Measurements from ENCODE around the gene VTI1B.
A peak's percentile ranks its signal among the peaks of the same experiment; 100 is the strongest.

VTI1B gene

DNA sequence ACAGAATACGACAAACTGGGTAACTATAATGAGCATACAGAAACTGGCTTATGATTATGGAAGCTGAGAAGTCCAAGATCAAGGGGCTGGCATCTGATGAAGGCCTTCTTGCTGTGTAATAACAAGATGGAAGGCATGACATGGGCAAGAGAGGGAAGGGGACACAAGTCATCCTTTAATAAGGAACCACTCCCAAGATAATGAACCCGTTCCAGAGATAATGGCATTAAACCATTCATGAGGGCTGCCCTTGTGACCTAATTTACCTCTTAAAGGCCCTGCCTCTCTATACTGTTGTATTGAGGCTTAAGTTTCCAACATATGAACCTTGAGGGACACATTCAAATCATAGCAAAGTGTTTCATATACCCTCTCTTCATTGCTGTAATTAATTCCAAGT, 4.6 kb upstream of the VTI1B start:
- no peak for DNase-seq (ENCODE audit: low read depth)

DNA sequence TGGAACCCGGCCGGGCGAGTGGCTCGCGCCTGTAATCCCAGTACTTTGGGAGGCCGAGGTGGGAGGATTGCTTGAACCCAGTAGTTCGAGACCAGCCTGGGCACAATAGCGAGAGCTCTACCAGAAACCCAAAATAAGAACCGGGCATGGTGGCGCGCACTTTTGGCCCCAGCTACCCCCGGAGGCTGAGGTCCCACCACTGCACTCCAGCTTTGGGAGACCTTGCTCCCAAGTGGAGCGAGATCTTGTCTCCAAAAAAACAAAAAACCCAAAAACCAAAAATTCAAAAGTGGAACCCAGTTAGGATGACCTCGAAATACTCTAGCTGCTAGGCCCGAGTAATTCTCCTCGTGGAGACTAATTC, 769 bp upstream of the VTI1B start:
- no peak for DNase-seq (ENCODE audit: low read depth)

DNA sequence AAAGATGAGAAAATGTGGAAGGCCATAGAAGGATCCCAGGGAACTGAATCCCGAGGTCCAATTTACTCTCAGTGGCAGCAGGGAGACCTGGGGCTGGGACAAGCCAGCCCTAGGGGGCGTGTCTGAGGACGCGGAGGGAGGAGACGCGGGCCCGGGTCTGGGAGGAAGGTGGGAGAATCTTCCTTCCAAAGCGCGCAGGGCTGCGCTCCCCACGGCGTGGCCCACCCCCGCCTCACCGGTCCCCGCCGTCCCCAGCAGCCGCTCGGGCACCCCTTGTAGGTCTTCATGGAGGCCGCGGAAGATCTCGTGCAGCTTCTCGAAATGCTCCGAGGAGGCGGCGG, 323 bp downstream of the VTI1B start:
- DNase-seq (ENCODE audit: low read depth) = peak; percentile 32

DNA sequence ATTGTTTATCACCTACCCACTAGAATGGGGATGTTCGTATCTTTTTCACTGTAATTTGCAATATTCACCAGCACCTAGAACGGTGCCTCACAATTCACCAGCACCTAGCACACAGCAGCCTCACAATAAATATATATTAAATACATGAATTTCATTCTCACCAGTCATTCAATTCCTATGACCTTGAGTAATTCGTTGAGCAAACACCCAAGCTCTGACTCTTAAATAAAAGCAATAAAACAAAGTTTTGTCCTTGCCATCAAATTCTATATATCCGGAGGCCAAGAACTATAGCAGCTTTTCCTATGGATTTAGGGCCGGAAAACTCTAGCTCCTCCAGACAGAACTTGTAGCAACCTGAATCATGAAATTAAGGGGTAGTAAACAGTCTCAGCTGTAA, 981 bp downstream of the VTI1B start:
- no peak for DNase-seq (ENCODE audit: low read depth)

DNA sequence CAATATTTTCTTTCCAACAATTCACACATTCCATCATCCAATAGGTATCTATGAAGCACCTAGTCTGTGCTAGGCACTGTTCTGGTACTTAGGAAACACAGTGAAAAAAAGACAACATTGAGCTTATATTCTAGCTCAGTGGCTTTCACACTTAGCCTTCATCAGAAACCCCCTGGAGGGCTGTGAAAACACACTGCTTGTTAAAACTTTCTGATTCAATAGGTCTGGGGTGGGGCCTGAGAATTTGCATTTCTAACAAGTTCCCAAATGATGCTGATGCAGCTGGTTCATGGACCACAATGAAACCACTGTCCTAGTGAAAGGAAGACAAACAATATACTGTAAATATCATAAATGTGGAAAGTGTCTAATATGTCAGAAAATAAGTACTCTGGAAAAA, 5.9 kb downstream of the VTI1B start:
- DNase-seq (ENCODE audit: low read depth) = no peak

DNA sequence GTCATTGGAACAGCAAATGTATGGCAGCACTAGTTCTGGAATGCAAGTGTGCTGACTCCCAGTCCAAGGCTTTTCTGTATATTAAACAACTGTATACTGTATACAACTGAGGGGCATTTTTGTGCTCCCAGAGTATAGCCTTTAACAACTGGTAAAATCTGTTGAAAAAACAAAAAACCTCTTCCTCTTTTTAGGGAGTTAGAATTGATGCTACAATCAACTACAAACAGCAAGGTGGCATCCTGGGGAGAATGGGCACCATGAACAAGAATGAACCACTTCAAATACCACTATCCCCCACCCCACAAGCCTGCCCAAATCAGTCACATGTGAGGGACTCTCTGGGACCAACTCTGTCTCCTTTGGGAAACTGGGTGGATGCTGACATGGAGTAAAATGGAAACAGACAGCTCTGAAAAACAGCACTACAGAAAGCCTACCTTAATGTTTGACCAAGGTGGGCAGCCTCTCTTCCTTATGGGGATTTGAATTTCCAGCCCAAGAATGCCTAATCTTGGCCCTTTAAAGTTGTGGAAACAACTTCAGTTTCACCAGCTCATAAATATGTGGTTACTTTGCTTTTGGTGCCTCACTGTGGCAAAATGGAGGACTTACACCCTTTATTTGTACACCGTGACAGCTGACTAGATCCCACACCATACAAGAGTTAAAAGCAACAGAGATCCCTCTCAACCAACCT, 7.5 kb downstream of the VTI1B start:
- no peak for DNase-seq (ENCODE audit: low read depth)

DNA sequence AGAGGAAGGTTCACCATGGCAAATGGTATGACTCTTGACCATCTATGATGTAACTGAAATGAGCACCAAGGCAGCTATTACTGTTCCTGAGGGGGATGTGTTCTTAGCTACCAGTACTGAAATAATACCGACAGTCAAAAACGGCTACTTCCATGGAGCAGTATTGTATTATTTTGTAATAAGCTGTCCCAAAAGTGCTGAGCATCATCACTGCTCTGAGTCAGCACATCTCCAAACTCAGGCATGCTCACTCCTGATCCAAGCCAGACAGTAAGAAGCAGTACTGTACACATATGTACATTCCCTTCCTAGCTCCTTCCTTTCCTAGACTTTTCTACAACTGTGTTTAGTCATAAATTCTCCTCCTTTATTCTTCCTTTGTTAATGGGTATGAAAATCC, 8.6 kb downstream of the VTI1B start:
- no peak for DNase-seq (ENCODE audit: low read depth)

DNA sequence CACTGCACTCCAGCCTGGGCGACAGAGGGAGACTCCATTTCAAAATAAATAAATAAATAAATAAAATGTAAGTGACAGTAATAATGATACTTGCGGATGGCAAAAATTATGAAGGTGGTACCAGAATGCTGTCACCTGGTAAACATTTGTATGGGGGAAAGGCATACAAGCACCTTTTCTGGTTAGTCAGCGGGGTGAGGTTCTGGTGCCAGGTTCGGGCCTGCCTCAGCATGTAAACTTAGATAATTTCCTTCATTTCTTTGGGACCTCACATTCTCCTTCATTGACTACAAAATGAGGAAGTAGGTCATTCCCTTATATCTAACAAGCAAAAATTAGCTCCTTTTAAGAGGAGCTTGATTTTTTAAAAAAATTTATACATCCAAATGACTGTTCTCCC, 10.8 kb downstream of the VTI1B start:
- DNase-seq (ENCODE audit: low read depth) = no peak

DNA sequence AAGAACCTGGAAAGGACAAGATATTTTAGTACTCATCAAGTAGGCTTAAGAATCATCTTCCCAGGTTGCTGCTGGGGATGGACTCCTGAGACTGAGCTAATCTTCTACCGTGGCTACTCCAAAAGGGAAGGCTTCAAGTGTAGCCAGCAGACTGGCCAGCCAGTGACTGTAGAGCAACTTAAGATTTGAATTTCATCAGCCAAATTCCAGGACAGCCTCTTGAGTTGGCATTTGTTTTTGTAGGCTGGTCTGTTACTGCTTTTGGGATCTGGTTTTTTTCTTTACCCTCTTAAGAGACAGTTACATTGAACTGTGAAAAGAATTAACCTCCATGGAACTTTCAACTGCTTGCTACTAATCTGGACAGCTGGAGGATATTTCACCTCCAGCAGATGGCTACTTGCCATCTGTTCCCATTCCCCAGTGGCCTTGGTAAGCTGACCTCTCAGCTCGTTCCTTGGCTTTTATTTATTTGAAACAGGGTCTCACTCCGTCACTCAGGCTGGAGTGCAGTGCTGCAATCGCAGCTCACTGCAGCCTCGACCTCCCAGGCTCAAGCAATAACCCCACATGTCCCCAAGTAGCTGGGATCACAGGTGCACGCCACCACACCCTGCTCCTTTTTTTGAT, 20.7 kb downstream of the VTI1B start:
- DNase-seq (ENCODE audit: low read depth) = no peak

DNA sequence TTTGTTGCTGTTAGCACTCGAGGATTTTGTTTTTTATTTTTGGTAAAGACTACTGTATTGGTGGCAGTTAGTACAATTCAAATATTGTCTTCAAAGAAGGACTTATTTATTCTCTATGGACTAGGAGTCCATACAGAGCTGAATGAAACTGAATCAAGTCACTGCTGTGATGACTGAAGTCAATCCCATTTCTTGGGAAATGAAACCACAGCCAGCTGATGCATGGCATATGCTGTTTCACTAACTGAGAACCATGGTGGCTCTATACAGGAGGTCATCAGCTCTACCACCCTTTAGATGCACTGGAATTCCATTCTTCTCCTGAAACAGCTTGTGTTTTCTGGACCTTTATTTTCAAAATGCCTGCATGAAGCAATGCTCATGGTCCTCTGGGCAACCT, 22.2 kb downstream of the VTI1B start:
- no peak for DNase-seq (ENCODE audit: low read depth)

DNA sequence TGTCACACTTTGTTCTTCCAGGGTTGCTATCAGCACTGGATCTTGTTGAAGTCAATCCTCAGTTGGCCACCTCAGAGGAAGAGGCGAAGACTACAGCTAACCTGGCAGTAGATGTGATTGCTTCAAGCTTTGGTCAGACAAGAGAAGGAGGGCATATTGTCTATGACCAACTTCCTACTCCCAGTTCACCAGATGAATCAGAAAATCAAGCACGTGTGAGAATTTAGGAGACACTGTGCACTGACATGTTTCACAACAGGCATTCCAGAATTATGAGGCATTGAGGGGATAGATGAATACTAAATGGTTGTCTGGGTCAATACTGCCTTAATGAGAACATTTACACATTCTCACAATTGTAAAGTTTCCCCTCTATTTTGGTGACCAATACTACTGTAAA, 23.7 kb downstream of the VTI1B start:
- DNase-seq (ENCODE audit: low read depth) = no peak

DNA sequence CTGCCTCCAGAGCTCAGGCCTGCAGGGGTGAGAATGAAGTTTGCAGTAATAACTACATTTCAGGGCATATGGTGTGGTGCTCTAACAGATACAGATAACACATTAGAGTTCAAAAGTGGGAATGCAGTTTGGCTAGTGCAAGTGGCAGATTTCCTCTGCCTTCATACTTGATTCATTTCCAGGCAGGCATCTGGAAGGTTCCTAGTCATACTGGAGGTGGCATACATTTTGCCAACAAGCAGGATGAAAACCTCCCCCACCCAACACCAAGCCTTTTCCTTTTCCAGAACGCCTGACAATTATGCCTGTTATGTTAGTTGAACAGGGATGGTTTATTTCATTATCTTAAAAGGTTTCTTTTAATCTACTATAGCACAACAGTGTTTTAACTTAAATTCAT, 24.3 kb downstream of the VTI1B start:
- DNase-seq (ENCODE audit: low read depth) = no peak

DNA sequence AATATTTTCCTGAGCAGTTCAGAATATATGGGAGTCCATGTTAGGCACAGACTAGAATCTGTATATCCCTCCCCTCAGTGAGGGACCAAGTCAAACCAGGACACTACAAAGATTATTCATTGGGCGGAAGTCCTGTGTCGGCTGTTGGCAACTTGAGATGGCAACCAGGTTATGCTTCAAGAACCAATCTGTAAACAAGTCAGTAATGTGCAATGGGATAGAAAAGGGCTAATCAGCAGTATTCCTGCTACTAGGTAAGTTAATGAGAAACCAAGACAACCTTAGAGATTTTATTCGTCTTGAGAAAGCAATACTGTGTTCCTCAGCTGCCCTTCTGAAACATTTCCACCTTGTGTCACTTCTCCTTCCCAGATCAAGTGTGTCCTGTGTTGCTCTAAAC, 28.3 kb downstream of the VTI1B start:
- no peak for DNase-seq (ENCODE audit: low read depth)

DNA sequence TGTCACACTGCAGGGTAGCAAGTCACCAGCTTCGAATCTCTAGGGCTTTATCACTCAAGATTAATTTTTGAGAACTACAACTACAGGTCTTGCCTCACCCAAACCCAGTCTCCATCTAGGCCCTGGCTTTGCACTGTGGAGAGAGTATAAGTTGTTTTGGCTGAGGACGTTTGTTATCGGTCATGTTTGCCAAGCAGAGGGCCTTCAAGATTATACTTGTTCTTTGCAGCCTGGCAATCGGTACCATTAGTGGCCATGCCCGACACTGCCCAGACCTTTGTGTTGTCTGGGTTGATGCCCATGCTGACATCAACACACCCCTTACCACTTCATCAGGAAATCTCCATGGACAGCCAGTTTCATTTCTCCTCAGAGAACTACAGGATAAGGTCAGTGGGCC, 29.0 kb downstream of the VTI1B start:
- no peak for DNase-seq (ENCODE audit: low read depth)

DNA sequence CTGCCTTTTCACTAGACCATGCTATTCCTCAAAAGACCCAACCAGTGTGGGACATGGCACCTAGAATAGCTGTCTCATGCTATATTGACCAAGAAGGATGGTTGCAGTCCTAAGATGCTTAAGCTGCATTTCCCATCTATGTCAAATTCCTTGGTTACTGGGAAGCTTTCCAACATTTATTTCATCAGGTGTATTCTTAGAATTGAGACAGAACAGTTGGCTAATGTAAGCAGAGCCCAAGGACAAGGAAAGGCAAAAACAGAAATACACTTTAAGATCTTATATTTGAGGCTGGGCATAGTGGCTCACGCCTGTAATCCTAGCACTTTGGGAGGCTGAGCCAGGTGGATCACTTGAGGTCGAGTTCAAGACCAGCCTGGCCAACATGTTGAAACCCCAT, 30.0 kb downstream of the VTI1B start:
- DNase-seq (ENCODE audit: low read depth) = no peak

DNA sequence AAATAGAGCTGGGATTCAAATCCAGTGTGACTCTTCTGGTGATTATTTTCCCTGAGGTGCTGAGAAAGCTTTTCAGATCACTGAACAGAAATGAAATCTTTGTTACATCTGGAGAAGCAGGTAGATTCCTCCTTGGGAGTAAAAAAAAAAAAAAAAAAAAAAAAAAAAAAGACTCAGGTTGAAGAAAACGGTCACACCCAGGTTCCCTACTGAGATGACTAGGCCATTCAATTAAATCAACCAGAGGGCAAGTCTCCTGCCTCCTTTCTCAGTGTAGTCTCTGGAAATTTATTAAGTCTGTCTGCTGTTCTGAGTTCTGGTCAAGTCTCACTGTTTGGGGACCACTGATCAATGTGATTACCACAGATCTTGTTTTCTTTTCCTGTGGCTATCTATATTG, 30.7 kb downstream of the VTI1B start:
- no peak for DNase-seq (ENCODE audit: low read depth)

DNA sequence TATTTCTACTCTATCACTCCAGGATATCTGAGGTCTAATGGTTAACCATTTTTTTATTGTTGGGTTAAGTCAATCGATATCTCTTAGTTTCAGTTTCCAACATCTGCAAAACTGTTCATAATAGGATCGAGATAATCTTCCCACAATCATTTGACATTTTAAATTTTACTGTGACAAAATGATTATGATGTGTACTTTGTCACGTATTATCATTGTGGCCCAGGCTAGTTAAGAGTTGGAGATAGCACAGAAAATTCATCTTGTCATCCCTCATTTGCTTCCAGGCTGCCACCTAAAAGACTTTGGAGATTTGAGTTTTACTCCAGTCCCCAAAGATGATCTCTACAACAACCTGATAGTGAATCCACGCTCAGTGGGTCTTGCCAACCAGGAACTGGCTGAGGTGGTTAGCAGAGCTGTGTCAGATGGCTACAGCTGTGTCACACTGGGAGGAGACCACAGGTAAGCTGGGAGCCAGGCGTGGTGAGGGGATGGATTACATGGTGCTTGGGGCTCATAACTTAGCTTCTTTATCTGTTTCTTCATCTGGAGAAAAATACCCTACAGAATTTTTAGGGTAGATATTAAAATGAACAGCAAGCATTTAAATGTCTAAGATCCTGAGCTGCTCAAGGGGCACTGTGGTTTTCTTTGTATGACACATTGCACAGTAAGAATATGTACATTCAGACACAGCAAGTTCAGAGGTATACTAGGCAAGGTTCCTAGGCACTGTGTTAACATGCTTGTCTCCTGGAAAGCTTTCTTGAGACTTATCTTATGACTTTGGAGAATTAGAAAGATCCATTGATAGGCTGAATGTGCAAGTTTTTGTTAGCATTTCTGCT, 32.3 kb downstream of the VTI1B start:
- no peak for DNase-seq (ENCODE audit: low read depth)

DNA sequence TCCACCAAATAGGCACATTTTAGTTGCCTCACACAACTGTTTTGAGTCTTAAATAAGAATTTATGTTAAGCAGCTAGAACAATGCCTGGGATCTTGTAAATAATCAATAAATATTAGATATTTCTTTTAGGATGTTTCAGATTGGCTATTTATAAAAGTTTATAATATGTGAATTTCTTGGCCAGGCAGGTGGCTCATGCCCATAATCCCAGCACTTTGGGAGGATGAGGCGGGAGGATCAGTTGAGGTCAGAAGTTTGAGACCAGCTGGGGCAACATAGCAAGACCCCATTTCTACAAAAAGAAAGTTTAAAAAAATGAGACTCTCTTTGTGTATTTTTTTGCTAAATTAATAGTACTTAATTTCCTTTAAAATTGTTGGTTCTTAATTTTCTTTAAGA, 33.0 kb downstream of the VTI1B start:
- DNase-seq (ENCODE audit: low read depth) = no peak

DNA sequence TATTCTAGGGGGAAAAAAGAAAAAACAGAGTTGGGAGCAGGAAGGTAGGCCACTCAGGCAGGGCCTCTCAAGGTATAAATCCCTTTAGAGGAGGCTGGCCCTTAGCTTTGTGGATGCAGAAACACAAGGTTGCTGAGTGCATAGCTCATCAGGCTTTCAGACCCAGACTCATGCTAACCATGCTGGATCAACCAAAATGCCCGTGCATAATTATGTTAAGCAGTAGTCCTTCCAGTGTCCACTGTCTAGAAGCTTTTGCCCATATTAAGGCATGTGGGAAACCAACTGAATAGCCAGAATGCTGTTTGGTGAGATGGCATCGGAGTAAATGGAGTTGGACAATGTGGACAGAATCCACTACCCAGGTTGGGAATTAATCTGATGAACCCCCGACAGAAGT, 35.8 kb downstream of the VTI1B start:
- no peak for DNase-seq (ENCODE audit: low read depth)

DNA sequence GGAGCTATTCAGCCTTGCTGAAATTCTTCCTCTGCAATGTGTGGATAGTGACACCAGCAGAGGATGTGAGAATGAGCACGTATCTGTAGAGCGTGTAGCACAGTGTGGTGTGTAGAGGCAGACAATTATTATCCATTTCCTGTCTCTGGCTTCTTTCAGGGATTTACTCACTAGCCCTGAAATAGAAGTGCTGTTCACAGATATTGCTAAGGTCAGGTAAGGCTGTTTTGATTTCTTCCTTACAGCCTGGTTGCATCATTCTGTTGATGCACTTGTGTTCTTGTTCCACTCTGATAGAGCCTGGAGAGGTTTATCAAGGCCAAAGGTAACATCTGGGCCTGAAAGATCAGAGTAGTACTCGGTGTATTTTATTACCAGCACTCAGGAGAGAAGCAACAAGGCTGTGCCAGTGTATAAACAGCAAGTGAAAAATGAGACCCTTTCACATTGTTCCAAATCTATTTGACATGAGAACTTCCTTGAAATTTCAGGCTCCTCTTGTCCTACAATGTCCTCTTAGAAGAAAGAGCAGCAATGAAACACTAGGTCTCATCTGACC, 38.0 kb downstream of the VTI1B start:
- no peak for DNase-seq (ENCODE audit: low read depth)

DNA sequence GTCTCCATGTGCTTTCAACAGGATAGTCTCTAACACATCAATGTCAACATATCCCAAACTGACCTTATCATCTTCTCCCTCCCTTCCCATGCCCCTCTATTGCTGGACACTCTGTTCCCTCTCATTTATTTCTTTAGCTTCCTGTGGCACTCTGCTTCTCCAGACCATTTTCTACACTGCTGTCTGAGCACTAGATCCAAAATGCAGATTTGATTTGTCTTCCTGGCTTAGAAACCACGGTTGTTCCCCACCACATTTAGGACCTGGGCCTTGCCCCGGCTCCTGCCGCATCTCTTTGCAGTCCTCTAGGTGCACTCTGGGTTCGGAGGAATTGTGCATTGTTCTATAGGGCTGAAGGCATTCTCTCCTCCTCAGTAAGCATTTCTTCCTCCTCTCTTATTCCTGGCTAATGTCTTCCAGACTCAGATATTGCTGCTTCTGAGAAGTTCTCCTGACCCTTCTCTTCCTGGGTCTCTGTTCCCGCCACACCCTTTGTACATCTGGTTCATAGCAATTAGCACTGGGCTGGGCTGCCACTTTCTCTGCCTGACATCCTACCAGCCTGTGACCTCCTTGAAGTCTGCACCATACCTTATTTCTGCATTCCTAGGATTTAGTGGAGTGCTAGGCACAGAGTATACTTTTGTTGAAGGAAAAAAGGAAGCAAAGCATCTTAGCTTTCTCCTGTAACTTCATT, 40.8 kb downstream of the VTI1B start:
- DNase-seq (ENCODE audit: low read depth) = no peak

DNA sequence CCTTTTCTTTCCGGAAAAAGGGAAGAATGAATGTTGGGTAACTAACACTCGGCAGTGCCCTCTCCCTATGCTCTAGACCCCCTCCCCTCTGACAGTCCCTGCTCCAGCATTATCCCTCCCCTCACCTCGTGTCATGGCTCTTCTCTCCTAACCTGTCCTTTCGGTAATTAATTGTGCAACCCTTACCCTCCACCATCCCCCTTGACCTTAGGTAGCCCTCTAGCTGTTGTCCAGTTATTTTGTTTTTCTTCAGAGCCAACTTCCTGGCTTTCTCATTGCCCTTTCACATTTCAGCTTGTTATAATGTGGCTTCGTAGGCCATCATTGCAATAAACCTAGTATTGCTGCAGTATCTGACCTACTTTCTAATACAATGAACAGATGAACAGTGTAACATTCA, 43.5 kb downstream of the VTI1B start:
- DNase-seq (ENCODE audit: low read depth) = no peak

DNA sequence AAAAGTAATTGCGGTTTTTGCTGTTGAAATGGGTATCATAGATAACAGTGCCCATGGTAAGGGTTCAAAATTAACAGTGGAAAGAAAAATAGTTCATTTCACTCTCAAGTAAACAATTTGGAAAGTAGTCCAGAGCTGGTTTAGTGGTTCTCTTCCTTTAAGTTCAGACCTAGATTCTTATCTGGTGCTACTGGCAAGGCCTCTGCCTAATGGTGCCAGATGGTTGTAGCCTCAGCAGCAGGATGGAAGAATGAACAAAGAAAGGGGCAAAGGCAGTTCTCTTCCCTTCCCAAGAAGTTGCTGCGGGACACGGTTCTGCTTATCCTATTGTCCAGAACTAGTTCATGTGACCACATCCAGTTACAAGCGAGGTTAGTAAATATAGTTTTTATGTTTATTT, 44.2 kb downstream of the VTI1B start:
- DNase-seq (ENCODE audit: low read depth) = no peak
